HUES6 (cell line): Measurements from ENCODE around the gene CTTN.
"Not testable (repeated sequence)": the region's sequence is repeated elsewhere in the genome, so short reads cannot be mapped to it uniquely, and the experiment has no call there.

Experiments used
- H3K27ac ChIP-seq: 2 replicates; pipeline ENCODE4 v1.7.0; 2013; ENCODE audit warnings: low read depth, mild to moderate bottlenecking, low read length, inconsistent platforms
- H3K27me3 ChIP-seq: 2 replicates; pipeline ENCODE4 v1.6.1; 2013; ENCODE audit warnings: low read length; ENCODE audit not compliant: control insufficient read depth, insufficient read depth
- H3K36me3 ChIP-seq: 2 replicates; pipeline ENCODE4 v1.6.1; 2013; ENCODE audit warnings: low read length; ENCODE audit not compliant: control insufficient read depth, insufficient read depth
- H3K4me1 ChIP-seq: 2 replicates; pipeline ENCODE4 v1.6.1; 2013; ENCODE audit warnings: low read length; ENCODE audit not compliant: control insufficient read depth, insufficient read depth
- H3K4me3 ChIP-seq: 2 replicates; pipeline ENCODE4 v1.5.1; 2013; ENCODE audit warnings: low read depth, low read length
- H3K9ac ChIP-seq: one replicate; pipeline ENCODE4 v1.6.1; 2013; ENCODE audit warnings: mild to moderate bottlenecking, low read length
- H3K9me3 ChIP-seq: 2 replicates; pipeline ENCODE4 v1.6.1; 2013; ENCODE audit warnings: low read depth, low read length; ENCODE audit not compliant: control insufficient read depth, insufficient read depth

Gene CTTN

GRCh38 chr11:70399681-70400112, 1.4 kb downstream of the CTTN start:
- peak overlapping the region; percentile 83 for H3K9ac ChIP-seq
- H3K27me3 ChIP-seq = no peaks in the 10 kb centered on the region
- H3K4me1 ChIP-seq = peaks cover 22% of the 10 kb centered on the region
- peak overlapping the region; percentile 86 for H3K4me3 ChIP-seq
- peak overlapping the region; percentile 80; the same call in 1 of the 2 replicates for H3K27ac ChIP-seq
- H3K36me3 ChIP-seq = peaks cover 10% of the 10 kb centered on the region
- H3K9me3 ChIP-seq = no peaks in the 10 kb centered on the region

- Histone ChIP-seq H3K9me3 (no peaks in the 10 kb centered on the region), H3K27me3 (no peaks in the 10 kb centered on the region), H3K9ac (peak overlapping the region; percentile 3), H3K4me1 (peaks cover 22% of the 10 kb centered on the region), H3K4me3 (no peak overlapping the region), H3K36me3 (peaks cover 15% of the 10 kb centered on the region), H3K27ac (no peak overlapping the region)
Measured at GRCh38 chr11:70400643-70401042, 2.3 kb downstream of the CTTN start.

- no peak overlapping the region for H3K27ac ChIP-seq
- peaks cover 22% of the 10 kb centered on the region for H3K4me1 ChIP-seq
- peaks cover 26% of the 10 kb centered on the region for H3K36me3 ChIP-seq
- no peak overlapping the region for H3K9ac ChIP-seq
- H3K4me3 ChIP-seq = no peak overlapping the region
- no peaks in the 10 kb centered on the region for H3K27me3 ChIP-seq
- H3K9me3 ChIP-seq = no peaks in the 10 kb centered on the region
Measured at GRCh38 chr11:70402016-70402415, 3.7 kb downstream of the CTTN start.

GRCh38 chr11:70402685-70403084, 4.4 kb downstream of the CTTN start:
- peaks cover 33% of the 10 kb centered on the region for H3K36me3 ChIP-seq
- H3K9me3 ChIP-seq = no peaks in the 10 kb centered on the region
- H3K27ac ChIP-seq = peak overlapping the region; percentile 13; the same call in 1 of the 2 replicates
- H3K27me3 ChIP-seq = no peaks in the 10 kb centered on the region
- H3K4me1 ChIP-seq = peaks cover 18% of the 10 kb centered on the region
- no peak overlapping the region for H3K9ac ChIP-seq
- no peak overlapping the region for H3K4me3 ChIP-seq

- no peak overlapping the region for H3K9ac ChIP-seq
Measured at GRCh38 chr11:70404244-70404643, 5.9 kb downstream of the CTTN start.

GRCh38 chr11:70405679-70406395, 7.5 kb downstream of the CTTN start:
- H3K4me1 ChIP-seq = peaks cover 4% of the 10 kb centered on the region
- no peaks in the 10 kb centered on the region for H3K9me3 ChIP-seq
- peaks cover 64% of the 10 kb centered on the region for H3K36me3 ChIP-seq
- H3K27me3 ChIP-seq = no peaks in the 10 kb centered on the region
- no peak overlapping the region for H3K27ac ChIP-seq
- H3K9ac ChIP-seq = no peak overlapping the region
- H3K4me3 ChIP-seq = no peak overlapping the region

More at GRCh38 chr11:70404244-70404643, 5.9 kb downstream of the CTTN start:
- no peaks in the 10 kb centered on the region for H3K9me3 ChIP-seq
- H3K27me3 ChIP-seq = no peaks in the 10 kb centered on the region
- H3K27ac ChIP-seq = peak overlapping the region; percentile 70; the same call in 1 of the 2 replicates
- H3K4me1 ChIP-seq = peaks cover 18% of the 10 kb centered on the region
- H3K36me3 ChIP-seq = peaks cover 48% of the 10 kb centered on the region
- no peak overlapping the region for H3K4me3 ChIP-seq

GRCh38 chr11:70407121-70407520, 8.8 kb downstream of the CTTN start:
- Histone ChIP-seq H3K9me3 (no peaks in the 10 kb centered on the region), H3K4me1 (peaks cover 3% of the 10 kb centered on the region; the same call in 1 of the 2 replicates), H3K36me3 (peaks cover 77% of the 10 kb centered on the region), H3K27me3 (no peaks in the 10 kb centered on the region), H3K4me3 (no peak overlapping the region), H3K9ac (no peak overlapping the region), H3K27ac (no peak overlapping the region)

- Histone ChIP-seq H3K27ac (no peak overlapping the region), H3K4me3 (no peak overlapping the region), H3K9me3 (no peaks in the 10 kb centered on the region), H3K27me3 (no peaks in the 10 kb centered on the region), H3K9ac (no peak overlapping the region), H3K4me1 (no peaks in the 10 kb centered on the region), H3K36me3 (peaks cover 83% of the 10 kb centered on the region)
Measured at GRCh38 chr11:70407814-70408213, 9.5 kb downstream of the CTTN start.

GRCh38 chr11:70408326-70408725, 10.0 kb downstream of the CTTN start:
- H3K27me3 ChIP-seq, H3K27ac ChIP-seq, H3K4me3 ChIP-seq, H3K4me1 ChIP-seq, H3K9me3 ChIP-seq, H3K9ac ChIP-seq: not testable (repeated sequence)
- peaks cover 87% of the 10 kb centered on the region for H3K36me3 ChIP-seq

- H3K36me3 ChIP-seq = peaks cover 93% of the 10 kb centered on the region
- no peak overlapping the region for H3K9ac ChIP-seq
Measured at GRCh38 chr11:70409437-70409836, 11.1 kb downstream of the CTTN start.

GRCh38 chr11:70409871-70410270, 11.5 kb downstream of the CTTN start:
- Histone ChIP-seq H3K4me1 (no peaks in the 10 kb centered on the region), H3K9ac (no peak overlapping the region), H3K27ac (no peak overlapping the region), H3K9me3 (no peaks in the 10 kb centered on the region), H3K4me3 (no peak overlapping the region), H3K36me3 (peaks cover 97% of the 10 kb centered on the region), H3K27me3 (no peaks in the 10 kb centered on the region)

More at GRCh38 chr11:70409437-70409836, 11.1 kb downstream of the CTTN start:
- Histone ChIP-seq H3K9me3 (no peaks in the 10 kb centered on the region), H3K27me3 (no peaks in the 10 kb centered on the region), H3K4me1 (no peaks in the 10 kb centered on the region), H3K4me3 (no peak overlapping the region), H3K27ac (no peak overlapping the region)
